HG03575 (cell line): ENCODE results near the gene CPED1.
"Not testable (repeated sequence)": the region's sequence is repeated elsewhere in the genome, so short reads cannot be mapped to it uniquely, and the experiment has no call there.

ENCODE experiments used
- ATAC-seq: cut with Tn5 transposase; IDR thresholded peaks from one replicate; pipeline ENCODE4 v1.9.1; 2021; ENCODE audit not compliant: unreplicated experiment, insufficient number of reproducible peaks, low FRiP score; ENCODE audit errors: extremely low read depth

Gene CPED1

GRCh38 chr7:120973849-120974248 lies 14.7 kb upstream of the CPED1 start:
- ATAC-seq = no peak

DNA sequence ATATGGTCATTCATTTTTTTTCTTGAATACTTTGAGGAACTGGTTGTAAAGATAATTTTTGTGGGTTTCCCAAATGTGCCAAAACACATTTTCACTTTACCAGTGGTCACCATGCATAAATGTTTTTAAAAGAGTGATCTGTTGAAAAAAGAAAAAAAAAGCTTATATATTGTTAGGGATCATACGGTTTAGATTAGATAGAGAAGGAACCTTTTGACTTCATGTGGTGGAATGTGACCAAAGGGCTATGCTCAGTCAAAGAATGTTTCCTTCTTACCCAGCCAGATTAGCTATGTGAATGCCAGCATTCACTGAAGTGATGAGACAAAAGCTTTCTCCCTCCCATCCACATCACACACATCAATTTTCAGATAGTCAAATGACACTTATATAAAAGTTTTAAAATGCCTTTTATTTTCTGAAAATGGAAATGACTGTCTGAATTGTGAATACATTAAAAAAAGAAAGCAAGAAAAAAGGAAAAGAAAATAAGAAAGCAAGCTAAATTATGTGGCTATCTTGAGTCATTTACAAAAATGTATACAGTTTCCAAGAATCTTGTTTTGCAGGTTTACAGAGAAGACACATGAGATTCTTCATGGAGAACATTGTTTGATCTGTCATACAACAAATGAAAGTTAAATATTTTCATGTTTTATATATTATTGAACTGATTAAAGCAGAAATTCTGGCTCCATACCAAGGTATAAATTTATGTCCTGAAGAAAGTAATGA lies 8.6 kb upstream of the CPED1 start:
- ATAC-seq = no peak

GRCh38 chr7:120981117-120981516 lies 7.4 kb upstream of the CPED1 start:
- no peak for ATAC-seq

GRCh38 chr7:120981888-120982615 lies 6.5 kb upstream of the CPED1 start:
- no peak for ATAC-seq

DNA sequence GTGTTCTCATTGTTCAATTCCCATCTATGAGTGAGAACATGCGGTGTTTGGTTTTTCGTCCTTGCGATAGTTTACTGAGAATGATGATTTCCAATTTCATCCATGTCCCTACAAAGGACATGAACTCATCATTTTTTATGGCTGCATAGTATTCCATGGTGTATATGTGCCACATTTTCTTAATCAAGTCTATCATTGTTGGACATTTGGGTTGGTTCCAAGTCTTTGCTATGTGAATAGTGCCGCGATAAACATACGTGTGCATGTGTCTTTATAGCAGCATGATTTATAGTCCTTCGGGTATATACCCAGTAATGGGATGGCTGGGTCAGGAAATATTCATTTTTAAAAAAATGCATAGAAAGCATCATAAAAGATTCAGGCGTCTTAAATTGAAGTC lies 4.9 kb upstream of the CPED1 start:
- ATAC-seq = not testable (repeated sequence)

GRCh38 chr7:120984406-120984805 lies 4.1 kb upstream of the CPED1 start:
- no peak for ATAC-seq

DNA sequence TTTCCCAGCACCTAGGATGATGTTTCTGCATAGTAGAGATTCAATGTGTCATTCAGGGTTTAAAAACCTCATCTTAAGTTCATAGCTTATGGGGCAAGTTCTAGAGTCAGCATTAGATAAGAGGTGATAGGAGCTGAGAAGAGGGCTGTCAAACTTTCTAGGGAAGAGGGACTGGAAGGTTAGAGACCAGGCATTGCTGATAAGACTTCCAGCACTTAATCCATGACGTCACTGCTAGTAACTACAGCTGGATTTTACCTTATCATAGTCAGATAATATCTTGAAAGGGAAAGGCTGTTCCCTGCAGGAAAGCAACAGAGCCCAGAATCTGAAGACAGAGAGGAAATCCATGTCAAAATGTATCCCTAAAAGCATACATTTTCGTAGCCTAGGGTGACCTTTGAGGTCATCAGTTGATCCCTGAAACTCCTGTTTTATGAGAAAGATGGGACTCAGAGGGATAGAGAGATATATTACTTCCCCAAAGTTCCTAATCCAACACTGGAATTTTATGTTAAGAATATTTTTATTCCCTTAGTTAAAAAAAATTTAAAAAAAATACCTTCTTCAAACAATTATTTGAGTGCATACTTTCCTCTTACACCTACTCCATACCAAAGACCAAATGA lies 3.3 kb upstream of the CPED1 start:
- ATAC-seq = no peak

DNA sequence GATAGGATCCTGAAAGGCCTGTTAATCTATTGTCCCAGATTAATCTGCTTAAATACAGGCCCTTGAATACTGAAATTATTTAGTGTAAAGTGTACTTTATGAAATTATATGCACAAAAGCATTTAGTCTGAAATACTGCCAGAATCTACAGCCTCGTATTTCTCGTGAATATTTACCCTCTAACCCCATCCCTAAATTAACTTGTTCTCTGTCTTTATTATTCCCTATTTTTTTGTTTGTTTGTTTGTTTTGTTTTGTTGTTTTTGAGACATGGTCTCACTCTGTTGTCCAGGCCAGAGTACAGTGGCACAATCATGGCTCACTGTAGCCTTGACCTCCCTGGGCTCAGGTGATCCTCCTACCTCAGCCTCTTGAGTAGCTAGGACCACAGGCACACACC lies 2.7 kb upstream of the CPED1 start:
- ATAC-seq = no peak

DNA sequence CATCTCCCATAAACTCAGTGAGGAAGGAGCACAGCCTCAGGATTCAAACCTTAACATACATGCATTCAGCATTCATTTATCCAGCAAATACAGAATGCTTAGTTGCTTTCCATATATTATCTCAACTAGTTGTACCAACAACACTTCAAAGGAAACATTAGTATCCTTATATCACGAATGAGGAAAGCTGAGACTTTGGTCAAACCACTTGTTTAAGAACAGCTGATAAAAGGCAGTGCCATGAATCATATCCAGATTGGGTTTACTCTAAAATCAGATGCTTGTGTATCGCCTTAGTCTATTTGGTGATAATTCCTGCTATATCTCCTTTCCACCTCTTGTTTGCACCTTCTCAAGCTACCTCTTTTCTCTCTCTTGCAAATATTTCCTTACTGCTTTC lies 1.9 kb upstream of the CPED1 start:
- no peak for ATAC-seq

DNA sequence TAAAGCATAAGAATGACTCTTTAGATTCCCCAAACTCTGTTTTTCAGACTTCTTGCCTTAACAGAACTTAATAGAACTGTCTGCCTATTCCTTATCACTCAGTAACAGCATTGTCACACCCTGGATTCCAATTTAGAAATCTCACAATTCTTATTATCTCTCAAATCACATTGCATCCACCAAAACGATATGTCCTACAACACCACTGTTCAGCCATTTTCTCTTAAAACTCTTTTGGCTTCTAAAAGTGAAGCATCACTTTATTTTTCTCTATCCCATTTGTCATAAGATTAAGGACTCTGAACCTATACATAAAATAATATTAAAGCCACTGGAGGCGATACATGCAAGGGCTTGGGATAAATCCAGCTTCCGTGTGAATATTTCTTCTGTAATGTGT lies 1.2 kb upstream of the CPED1 start:
- ATAC-seq = no peak

DNA sequence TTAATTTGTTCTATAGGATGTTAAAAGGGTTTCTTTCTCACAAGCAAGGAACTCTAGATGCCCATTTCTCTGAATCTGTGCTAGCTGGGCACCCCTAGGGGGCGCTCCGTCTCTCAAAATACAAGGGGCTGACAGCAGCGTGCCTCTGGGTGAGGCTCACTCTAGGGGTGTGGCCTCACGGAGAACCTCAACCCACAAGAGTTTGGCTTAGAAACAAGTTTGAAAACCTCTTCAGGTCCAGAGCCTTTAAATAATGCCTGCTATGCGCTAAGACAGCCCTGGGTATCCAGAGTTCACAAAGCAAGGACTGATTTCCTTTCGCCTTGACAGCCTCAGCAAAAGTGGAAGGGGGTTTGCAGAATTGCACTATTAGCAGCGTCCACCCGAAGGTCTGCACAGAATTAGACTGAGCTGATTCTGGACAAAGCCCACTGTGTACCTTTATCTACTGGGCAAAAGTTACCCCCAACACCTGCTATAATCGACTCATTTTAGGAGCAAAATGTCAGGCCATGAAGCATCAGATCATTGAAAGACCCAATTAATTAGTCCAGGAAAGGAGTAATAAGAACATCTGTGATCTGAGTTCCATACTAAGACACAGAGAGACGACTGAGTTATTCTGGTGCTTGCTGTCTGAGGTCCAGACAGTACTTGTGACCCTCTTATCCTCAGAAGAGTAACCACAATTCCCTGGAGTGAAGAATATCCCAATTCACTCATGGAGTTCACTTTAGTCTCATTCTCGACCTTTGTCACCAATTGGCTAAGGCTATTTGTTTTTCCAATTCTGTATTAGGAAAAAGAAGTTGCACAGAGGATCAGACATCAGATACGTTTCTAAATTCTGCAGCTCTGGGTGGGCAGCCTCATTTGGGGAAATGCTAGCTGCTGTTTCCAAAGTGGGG lies 574 bp upstream of the CPED1 start:
- ATAC-seq = peak; percentile 90

DNA sequence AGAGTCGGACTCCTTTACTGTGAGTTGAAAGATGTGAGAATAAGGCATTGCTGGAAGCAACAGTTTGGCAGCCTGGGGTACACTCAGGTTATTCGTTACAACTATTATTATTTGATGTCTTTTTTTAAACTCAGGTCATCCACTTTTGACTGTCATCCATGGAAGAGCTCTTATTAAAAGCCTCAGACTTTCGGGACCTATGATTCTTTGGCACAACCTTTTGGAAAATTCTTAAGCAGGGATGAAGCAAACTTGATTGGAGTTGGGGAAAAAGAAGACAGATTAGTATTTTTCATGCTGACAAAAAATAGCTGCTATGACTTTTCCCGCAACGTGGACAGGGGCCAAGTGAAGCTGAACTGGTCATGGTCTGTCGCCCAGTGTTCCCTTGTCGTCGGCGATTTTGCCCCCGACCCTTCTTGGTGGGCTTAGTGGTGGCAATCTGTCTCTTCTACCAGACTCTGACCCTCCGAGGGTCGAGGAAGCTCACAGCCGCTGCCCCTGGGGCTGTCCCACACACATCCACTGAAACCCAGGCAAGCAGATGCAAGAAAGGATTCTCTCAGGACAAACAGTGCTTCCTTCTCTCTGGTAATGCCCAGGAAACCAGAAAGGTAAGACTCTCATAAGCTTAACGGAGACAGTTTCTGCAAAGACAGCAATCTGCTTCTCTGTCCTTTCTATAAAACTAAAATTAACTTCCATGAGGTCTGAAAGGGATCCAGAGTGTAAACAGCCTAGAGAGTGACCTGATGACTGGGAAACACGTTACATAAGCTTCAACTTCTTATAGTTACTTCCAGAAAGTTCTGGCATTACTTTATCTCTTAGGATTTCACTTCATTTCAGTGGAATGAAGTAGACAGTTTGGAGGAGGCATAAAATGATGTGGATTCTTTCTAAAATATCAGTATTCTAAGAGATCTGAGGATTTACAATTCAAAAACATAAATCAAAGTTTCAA lies 1.0 kb downstream of the CPED1 start:
- ATAC-seq = no peak

DNA sequence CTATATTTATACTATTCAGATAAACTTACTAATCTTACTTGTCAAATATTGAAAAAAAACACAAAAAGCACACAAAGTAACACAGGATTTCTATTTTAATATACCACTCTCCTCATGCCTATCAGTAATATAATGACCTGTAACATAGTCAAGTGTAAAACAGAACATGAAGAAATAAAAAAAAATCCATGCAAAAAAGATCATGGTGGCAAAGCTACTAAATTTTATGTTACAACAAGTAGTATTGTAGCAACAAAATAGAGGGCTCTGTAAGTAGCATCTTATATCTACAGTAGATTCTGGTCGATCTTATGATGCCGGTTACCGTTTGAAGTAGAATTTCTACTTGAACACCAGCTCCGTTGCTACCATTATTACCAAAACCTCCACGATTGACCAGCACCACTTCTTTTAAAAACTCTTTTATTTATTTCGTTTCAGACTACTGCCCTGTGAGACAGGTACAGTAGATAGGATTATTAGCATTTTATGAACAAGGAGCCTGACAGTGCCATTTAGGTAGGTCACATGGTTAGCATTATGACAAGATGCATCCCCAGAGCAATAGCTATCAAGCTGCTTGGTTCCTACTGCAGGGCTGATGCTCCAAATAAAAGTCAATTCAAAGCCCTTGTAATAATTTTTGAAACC lies 2.1 kb downstream of the CPED1 start:
- ATAC-seq = no peak

- ATAC-seq = no peak
Observed at GRCh38 chr7:120991161-120991560, 2.6 kb downstream of the CPED1 start.

DNA sequence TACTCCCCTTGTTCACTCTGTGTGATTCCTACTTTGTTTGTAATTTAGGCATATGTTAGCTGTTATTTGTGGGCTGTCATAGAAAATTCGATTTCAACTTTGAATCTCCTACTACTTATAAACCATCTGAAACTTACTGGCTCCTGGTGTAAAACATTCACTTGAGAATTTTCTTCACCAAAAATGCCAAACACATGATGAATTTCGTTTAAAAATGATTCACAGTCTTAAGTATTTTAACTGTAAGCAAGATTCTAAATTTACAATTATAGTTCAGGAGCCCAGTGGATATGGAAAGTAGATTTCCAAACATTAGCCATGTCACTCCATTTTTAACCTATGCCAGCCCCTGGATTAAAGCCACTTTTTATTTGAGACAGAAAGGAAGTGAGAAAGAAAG lies 3.1 kb downstream of the CPED1 start:
- ATAC-seq = no peak

DNA sequence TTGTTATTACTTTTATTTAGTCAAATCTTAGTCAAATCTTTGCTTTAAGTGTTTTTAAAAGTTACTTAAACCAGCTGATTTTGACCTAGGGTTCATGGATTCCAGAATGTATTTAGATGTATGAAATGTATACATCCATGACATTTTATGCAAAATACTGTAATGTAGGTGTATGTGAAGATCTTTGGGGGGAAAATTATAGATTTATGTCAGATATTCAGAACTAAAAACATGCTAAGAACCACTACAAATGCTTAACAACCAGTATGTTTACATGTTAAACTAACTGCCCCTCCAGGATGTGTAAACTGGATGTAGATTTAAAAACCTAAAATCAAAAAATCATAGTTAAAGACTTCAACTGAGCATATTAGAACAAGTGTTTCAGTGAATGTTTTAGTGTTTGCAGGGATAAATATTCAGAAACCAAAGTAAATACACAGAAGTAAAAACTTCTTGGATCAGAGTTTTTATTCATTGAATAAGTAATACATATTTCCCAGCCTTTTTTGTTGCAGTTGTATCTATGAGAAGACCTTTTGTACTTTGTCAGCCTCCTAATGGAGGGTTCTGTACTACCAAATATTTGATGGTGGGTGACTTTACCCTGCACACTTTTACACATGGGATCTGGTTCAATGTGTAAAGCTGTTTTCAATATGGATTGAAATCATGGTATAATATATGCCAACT lies 3.9 kb downstream of the CPED1 start:
- ATAC-seq = no peak

DNA sequence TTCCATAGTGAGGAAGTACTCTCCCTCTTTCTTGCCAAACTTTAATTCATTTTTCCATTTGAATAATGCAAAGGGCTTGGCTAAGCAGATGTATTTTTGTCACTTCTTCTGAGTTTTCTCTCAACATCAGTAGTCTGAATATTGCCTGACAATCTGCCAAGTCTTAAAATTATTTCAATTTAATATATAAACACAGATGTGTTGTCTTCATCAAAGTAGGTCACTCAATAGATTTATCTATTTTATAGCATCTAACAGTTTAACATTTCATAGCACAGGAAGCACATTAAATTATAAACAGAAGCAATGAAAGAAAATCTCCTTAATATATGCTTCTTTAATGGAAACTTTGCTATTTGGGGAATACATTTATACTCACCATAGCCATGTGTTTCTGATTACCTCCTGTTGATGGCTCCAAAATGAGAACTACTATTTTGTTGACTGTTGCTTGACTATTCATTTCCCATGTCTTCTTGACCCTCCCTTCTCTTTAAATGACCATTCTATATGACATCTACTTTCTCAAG lies 4.5 kb downstream of the CPED1 start:
- no peak for ATAC-seq
